Activated CD8-positive, alpha-beta memory T cell treated with anti-CD3 and anti-CD28 coated beads for 1 hour (primary cell): ENCODE data around the gene RECK.
A peak's percentile ranks its signal among the peaks of the same experiment; 100 is the strongest.
"Not testable (repeated sequence)": the region's sequence is repeated elsewhere in the genome, so short reads cannot be mapped to it uniquely, and the experiment has no call there.

Experiments
- DNase-seq, 2 donors: peaks; one replicate each; pipeline ENCODE4 v3.0.0-alpha.2; 2020; ENCODE audit warnings: low read depth in 1 of 2; ENCODE audit errors: extremely low read depth in 1 of 2

RECK gene

DNA sequence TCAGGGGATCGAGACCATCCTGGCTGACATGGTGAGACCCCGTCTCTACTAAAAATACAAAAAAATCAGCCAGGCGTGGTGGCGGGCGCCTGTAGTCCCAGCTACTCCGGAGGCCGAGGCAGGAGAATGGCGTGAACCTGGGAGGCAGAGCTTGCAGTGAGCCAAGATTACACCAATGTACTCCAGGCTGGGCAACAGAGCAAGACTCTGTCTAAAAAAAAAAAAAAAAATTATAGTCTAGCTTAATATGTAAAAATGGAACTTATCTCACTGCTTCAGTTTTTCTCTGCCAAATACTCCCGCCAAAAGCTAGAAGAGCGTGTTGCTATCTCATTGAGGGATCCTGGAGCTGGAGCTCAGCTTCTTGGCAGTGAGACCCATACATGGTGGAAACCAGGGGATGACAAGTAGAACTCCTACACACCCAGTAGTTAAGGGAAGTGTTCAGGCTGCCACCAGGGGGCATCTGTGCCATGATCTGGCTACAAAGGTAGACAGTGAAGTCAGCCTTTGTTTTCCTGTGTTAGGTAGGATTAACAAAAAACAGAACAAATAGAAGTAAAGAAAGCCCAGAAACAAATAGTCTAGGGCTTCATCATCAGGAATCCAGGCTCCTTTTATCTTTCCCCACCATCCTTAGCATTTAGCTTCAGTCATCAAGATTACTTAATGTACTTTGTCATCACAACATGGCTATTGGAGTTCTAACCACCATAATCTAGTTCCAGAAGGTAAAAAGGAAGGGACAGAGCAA, 66.2 kb downstream of the RECK start:
- DNase-seq: peak; percentile 77 to 85

GRCh38 chr9:36109071-36109470, 72.4 kb downstream of the RECK start:
- DNase-seq: no peak

- no peak for DNase-seq
These were observed 73.7 kb downstream of the RECK start for GRCh38 chr9:36110434-36110833.

DNA sequence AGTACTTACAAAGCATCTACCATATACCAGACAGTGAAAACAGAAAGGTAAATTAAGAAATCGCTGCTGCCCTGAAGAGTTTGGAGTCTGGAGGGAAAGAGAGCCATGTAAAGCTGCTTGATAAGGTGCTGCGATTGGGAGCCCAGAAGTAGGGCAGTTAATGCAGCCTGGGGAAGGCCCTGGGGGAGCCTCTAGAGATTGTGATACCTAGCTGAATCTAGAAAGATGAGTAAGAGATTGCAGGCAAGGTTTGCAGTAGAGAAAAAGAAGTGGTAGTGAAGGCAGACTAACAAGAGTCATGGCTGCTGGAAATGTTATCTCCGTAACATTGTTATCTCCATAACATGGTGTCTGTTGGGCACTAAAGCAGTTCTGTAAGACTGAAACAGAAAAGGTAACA, 75.8 kb downstream of the RECK start:
- no peak for DNase-seq

GRCh38 chr9:36113999-36114398, 77.3 kb downstream of the RECK start:
- DNase-seq: no peak

DNA sequence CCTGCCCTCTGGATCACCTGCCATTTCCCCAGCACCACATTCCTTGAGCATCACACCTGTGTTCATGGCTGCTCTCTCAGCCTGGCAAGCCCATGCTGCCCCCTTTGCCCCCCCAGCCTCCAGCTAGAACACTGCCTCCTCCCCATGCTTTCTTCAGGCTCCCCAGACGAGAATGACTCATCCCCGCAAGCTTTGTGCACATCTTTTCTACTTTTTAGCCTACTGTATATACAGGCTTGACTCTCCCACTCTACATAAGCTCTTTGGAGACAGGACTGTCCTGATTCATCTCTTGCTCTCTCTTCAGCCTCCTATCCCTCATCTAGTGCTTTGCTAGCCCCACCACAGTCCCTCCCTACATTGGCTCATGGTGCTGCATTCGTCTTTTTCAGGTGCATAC, 79.9 kb downstream of the RECK start:
- no peak for DNase-seq

GRCh38 chr9:36118201-36118600, 81.5 kb downstream of the RECK start:
- no peak for DNase-seq

DNA sequence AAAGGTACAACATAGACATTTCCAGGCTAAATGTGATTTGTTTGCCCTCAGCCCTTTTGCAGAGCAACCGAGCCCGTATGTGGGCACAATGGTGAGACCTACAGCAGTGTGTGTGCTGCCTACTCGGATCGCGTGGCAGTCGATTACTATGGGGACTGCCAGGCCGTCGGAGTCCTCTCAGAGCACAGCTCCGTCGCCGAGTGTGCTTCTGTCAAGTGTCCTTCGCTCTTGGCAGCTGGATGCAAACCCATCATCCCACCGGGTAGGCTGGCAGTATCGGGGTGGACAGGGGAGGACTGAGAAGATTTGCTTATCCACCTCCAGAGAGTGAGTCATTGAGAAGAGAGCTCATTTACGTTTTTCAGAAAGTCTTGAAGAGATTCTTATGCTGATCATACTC, 82.0 kb downstream of the RECK start:
- DNase-seq: no peak

DNA sequence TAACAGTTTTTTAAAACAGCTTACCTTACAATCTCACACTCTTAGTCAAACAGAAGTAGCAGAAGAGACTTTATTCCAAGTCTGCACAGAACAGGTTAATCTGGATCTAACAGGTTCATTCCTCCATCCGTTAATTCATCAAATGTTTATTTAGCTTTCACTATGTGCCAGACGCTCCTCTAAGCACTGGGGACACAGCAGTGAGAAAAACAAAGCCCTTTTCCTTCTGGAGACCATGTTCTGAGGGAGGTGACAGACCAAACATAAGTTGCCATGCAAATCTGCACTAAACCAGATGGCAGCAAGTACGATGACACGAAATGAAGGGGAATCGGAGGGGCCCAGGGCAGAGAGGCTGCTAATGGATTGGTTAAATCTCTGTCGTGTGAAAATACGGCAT, 82.8 kb downstream of the RECK start:
- DNase-seq: no peak

DNA sequence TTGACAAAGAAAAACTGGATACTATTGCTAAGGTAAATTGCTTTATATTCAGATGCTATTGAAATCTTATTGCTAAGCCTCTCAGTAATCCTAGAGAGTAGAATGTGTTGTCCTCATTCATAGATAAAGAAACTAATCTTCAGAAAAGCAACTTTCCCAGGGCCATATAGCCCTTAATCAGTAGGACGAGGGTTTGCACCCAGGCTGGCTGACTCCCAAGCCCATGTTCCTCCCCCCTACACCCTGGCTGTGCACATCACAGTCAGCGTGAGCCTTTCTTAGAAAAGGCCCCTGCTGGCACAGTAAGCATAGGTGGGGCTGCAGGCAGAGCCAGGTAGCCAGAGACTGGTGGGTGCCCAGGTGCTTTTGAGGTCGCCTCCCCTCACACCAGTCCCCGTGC, 84.0 kb downstream of the RECK start:
- DNase-seq: no peak

DNA sequence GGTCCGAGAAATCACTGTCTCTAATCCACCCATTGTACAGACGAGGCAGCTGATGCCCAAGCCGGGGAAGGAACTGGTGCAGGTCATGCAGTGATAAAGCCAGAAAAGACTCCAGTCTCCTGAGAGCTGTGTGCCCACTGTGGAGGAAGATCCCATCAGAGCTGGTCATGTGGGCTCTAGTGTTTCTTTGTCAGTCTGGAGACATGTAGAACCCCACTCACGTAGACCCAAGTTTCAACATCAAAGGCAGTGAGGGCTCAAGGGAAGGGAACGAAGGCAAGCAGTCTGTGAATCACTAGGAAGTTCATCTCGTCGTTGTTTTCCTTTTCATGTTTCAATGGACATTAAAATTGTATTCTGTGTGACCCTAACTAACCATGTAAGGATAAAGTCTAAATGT, 85.3 kb downstream of the RECK start:
- DNase-seq: no peak

GRCh38 chr9:36123515-36123914, 86.8 kb downstream of the RECK start:
- DNase-seq: no peak

DNA sequence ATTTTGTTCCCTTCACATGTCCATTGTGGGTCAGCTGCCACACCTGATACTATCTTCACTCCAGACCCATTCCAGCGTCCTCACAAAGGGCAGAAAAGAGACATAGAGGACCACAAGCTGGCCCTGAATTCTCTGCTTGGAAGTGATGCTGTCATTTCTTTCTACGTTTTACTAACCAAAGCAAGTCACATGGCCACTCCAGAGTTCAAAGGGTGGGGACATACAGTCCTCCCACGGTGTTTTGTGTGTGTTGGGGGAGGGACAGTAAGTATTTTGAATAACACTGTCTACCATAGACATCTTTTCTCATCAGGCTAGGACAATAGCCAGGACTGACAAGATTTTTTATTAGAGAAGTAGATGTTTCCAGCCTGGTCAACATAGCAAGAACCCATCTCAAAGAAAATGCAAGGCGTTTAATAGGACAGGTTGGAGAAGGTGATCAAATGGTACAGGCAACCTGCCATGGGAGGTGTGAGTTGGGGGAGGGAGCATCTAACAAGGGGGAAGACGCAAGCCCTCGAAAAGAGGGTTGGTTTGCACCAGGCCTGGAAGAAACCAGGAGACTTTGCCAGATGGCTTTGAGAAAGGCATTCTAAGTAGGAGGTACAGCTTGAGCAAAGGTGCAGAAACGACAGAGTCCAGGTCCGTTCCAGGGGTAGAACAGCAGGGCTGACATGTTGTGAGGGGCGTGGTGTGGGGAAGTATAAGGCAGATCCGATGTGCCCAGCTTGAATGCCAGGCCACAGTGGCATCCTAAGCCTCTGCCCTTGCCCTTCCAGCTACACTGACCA, 88.5 kb downstream of the RECK start:
- no peak for DNase-seq

DNA sequence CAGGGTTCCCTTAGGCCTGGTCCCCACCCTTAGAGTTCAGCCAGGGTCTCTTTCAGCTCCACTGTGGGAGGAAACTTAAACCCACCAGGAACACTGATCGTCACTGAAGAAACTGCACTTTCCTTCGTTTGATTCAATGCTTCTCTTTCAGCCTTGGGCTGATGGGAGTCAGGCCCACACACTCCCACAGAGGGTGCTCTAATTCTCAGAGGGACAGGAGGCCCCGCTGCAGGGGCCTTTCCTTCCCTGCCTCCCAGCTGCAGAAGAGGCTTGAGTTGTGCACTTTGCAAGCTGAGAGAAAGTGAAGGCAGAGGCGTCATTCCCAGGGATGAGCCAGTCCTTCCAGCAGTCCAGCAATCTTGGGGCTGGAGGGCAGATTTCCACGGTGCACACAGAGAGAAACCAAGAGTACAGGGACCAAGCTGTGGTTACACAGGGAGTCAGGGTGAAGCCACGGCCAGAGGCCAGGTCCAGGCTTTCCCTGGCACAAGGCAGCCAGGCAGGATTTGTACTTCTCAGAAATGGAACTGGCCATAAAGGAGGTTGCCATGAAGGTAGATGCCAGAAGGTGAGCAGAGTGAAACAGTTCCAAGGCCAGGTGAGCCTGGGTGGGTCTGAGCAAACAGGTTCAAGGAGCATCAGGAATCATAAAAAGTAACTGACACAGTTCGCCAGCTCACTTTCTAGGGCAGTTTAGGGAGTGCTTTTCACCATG, 89.5 kb downstream of the RECK start:
- DNase-seq: no peak

DNA sequence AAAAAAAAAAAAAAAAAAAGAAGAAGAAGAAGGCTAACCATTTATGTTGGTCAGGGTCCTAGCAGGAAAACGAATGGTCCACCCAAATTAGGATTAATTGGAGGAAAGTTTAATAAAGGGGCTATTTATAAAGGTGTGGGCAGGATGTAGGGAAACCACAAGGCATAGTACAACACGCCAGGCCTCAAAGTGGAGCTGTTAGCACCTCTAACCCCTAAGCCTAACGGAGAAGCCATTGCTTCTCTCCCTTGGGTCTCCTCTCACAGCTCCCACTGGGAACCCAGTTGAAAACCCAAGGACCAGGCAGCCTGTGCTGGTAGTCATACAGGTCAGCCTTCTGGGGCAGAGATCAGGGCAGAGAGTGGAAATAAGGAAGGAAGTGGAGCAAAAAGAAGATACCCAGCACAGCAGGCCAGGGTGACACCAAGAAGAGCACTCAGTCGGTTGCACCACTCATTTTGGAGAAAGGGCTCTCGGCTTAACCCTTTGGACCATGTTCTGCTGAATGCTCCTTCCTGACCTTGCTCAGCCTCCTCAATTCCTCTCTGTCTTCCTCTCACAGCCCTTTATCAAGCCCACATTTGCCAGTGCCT, 91.0 kb downstream of the RECK start:
- no peak for DNase-seq

DNA sequence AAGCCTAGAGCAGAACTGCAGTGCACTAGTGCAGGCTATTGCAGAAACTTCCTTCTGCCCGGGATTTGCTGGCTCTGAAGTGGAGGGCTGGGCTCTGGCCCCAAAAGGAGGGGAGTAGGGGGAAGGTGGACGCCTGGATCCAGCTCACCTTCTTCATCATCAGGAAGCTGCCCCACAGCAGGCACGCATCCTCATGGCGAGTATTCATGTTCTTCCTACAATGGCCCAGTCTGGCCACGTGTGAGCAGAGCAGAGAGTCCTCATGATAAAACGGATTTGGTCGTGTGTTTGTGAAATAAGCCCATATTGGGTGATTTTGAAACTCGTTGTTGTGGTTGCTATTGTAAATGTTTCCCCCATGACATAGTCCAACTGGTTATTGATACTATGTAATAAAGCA, 91.6 kb downstream of the RECK start:
- no peak for DNase-seq

GRCh38 chr9:36129139-36129538, 92.4 kb downstream of the RECK start:
- DNase-seq: no peak

- DNase-seq: not testable (repeated sequence)
These were observed 95.0 kb downstream of the RECK start for GRCh38 chr9:36131666-36132065.

- no peak for DNase-seq
These were observed 95.4 kb downstream of the RECK start for GRCh38 chr9:36132086-36132485.

GRCh38 chr9:36134761-36135505, 98.2 kb downstream of the RECK start:
- no peak for DNase-seq
